H1 (cell line): ENCODE results near the gene MBOAT2. TPM values are rescaled to one million over a fixed set of nuclear protein-coding genes. Genes with fewer than 3 reads are reported as not detected.
A peak's percentile ranks its signal among the peaks of the same experiment; 100 is the strongest.

Source experiments
- CTCF ChIA-PET: fragments of 300-600 bp; sonication (Branson Sonifier 250); formaldehyde crosslinking; loops from one replicate; lab custom pipeline; 2021; ENCODE audit not compliant: partially characterized antibody; lab: Charles Lee
- POLR2A ChIA-PET: fragments of 300-600 bp; sonication (Branson Sonifier 250); formaldehyde crosslinking; loops from one replicate; lab custom pipeline; 2021; ENCODE audit warnings: inconsistent platforms; ENCODE audit not compliant: partially characterized antibody; lab: Charles Lee
- DNase-seq, 2 experiments: peaks; one replicate each; pipeline versions ENCODE4 v3.0.0 to v3.0.0-alpha.2; 2010 to 2022; ENCODE audit warnings: low spot score in 2 of 2, low read depth in 1 of 2, mixed read lengths in 1 of 2
- FAIRE-seq: peaks from 2 replicates; lab custom pipeline; 2011; peaks lifted over from hg19 to GRCh38; lab: Jason Lieb, UNC
- H2AFZ ChIP-seq: 2 replicates; pipeline ENCODE4 v1.8.1; 2012; ENCODE audit warnings: low read length, inconsistent platforms
- H2AK5ac ChIP-seq: 2 replicates; pipeline ENCODE4 v1.6.1; 2013; ENCODE audit warnings: low read depth, low read length
- H2BK120ac ChIP-seq: replicated peaks from 2 replicates; pipeline ENCODE3; 2013; ENCODE audit warnings: low read depth, low read length, inconsistent platforms
- H2BK12ac ChIP-seq: 2 replicates; pipeline ENCODE4 v1.6.1; 2013; ENCODE audit warnings: low read depth, low read length
- H2BK15ac ChIP-seq: 2 replicates; pipeline ENCODE4 v1.6.1; 2013; ENCODE audit warnings: low read length
- H2BK20ac ChIP-seq: 2 replicates; pipeline ENCODE4 v1.6.1; 2013; ENCODE audit warnings: low read length
- H2BK5ac ChIP-seq: 2 replicates; pipeline ENCODE4 v1.6.1; 2013; ENCODE audit warnings: low read depth, low read length
- H3K14ac ChIP-seq: 2 replicates; pipeline ENCODE4 v1.6.1; 2013; ENCODE audit warnings: inconsistent platforms; ENCODE audit not compliant: insufficient read length
- H3K18ac ChIP-seq: 2 replicates; pipeline ENCODE4 v1.6.1; 2013; ENCODE audit warnings: low read length; ENCODE audit errors: extremely low read depth
- H3K23ac ChIP-seq: 2 replicates; pipeline ENCODE4 v1.6.1; 2013; ENCODE audit warnings: inconsistent platforms; ENCODE audit not compliant: insufficient read length
- H3K23me2 ChIP-seq: 2 replicates; pipeline ENCODE4 v1.6.1; 2013; ENCODE audit warnings: low read depth, low read length
- H3K27ac ChIP-seq: 2 replicates; pipeline ENCODE4 v1.6.1; 2011; ENCODE audit warnings: low read depth, low read length, inconsistent platforms
- H3K27me3 ChIP-seq, 4 experiments: replicated peaks in 1 of 4; 1 replicate in 1 of 4; 2 replicates in 3 of 4; pipeline versions ENCODE4 v1.6.1 to v1.8.1; 2011 to 2013; ENCODE audit warnings: low read length in 3 of 4, mild to moderate bottlenecking in 3 of 4, inconsistent platforms in 2 of 4, mixed read lengths in 2 of 4, moderate library complexity in 1 of 4; ENCODE audit not compliant: control insufficient read depth in 3 of 4, insufficient read depth in 3 of 4; ENCODE audit errors: extremely low read depth in 1 of 4
- H3K36me3 ChIP-seq, 4 experiments: 2 replicates each; pipeline versions ENCODE4 v1.6.1 to v1.8.1; 2011 to 2013; ENCODE audit warnings: mild to moderate bottlenecking in 4 of 4, low read length in 3 of 4, moderate library complexity in 2 of 4, control low read depth in 1 of 4, inconsistent platforms in 1 of 4; ENCODE audit not compliant: insufficient read depth in 4 of 4, control insufficient read depth in 2 of 4
- H3K4ac ChIP-seq: replicated peaks from 2 replicates; pipeline ENCODE3; 2013; ENCODE audit warnings: low read length, low read depth, mixed read lengths, inconsistent platforms; ENCODE audit not compliant: insufficient read length
- H3K4me1 ChIP-seq, 4 experiments: replicated peaks in 1 of 4; 1 replicate in 1 of 4; 2 replicates in 3 of 4; pipeline versions ENCODE4 v1.6.1 to v1.8.1; 2011 to 2013; ENCODE audit warnings: low read length in 3 of 4, inconsistent platforms in 2 of 4, mixed read lengths in 1 of 4; ENCODE audit not compliant: insufficient read depth in 4 of 4, control insufficient read depth in 3 of 4
- H3K4me2 ChIP-seq, 2 experiments: 2 replicates each; pipeline versions ENCODE4 v1.6.1 to v1.8.1; 2011 to 2013; ENCODE audit warnings: low read depth in 2 of 2, low read length in 2 of 2, control low read depth in 1 of 2, inconsistent platforms in 1 of 2, mild to moderate bottlenecking in 1 of 2; ENCODE audit not compliant: insufficient read depth in 1 of 2
- H3K4me3 ChIP-seq, 4 experiments: fragments of 200-600, 300-600 bp in 1 of 4; sonication (generic), shearing (Covaris generic), sonication (Bioruptor Twin) in 1 of 4; 2 replicates each; pipeline versions ENCODE4 v1.5.1 to v1.8.1; 2011 to 2016; ENCODE audit warnings: low read length in 4 of 4, low read depth in 3 of 4, control low read depth in 2 of 4, inconsistent platforms in 2 of 4, mild to moderate bottlenecking in 2 of 4, mixed read lengths in 1 of 4, moderate library complexity in 1 of 4; ENCODE audit not compliant: insufficient read depth in 2 of 4; ENCODE audit errors: extremely low read depth in 1 of 4
- H3K56ac ChIP-seq: replicated peaks from 2 replicates; pipeline ENCODE3; 2013; ENCODE audit warnings: low read depth, mild to moderate bottlenecking, mixed read lengths, low read length, inconsistent platforms; ENCODE audit not compliant: insufficient read length
- H3K79me1 ChIP-seq: 2 replicates; pipeline ENCODE4 v1.6.1; 2013; ENCODE audit warnings: low read depth, low read length, control low read depth
- H3K79me2 ChIP-seq, 2 experiments: 2 replicates each; pipeline versions ENCODE4 v1.6.1 to v1.8.1; 2012 to 2013; ENCODE audit warnings: low read length in 2 of 2, mild to moderate bottlenecking in 2 of 2, inconsistent platforms in 1 of 2; ENCODE audit not compliant: insufficient read depth in 2 of 2, control insufficient read depth in 1 of 2
- H3K9ac ChIP-seq, 4 experiments: replicated peaks in 1 of 4; 1 replicate in 1 of 4; 2 replicates in 3 of 4; pipeline versions ENCODE4 v1.6.1 to v1.8.1; 2011 to 2013; ENCODE audit warnings: low read depth in 3 of 4, low read length in 3 of 4, control low read depth in 2 of 4, mild to moderate bottlenecking in 2 of 4, moderate library complexity in 2 of 4, inconsistent platforms in 1 of 4; ENCODE audit errors: extremely low read depth in 1 of 4
- H3K9me3 ChIP-seq, 2 experiments: 2 replicates each; pipeline versions ENCODE4 v1.6.1 to v1.8.1; 2012 to 2013; ENCODE audit warnings: mild to moderate bottlenecking in 2 of 2, moderate library complexity in 2 of 2, control low read depth in 1 of 2, inconsistent platforms in 1 of 2, low read depth in 1 of 2, low read length in 1 of 2, mixed read lengths in 1 of 2; ENCODE audit not compliant: insufficient read depth in 2 of 2
- H4K20me1 ChIP-seq, 2 experiments: replicated peaks in 1 of 2; 2 replicates each; pipeline versions ENCODE3 to v1.8.1; 2011 to 2013; ENCODE audit warnings: inconsistent platforms in 2 of 2, low read length in 2 of 2, mild to moderate bottlenecking in 1 of 2; ENCODE audit not compliant: insufficient read depth in 2 of 2, control insufficient read depth in 1 of 2
- H4K5ac ChIP-seq: 2 replicates; pipeline ENCODE4 v1.6.1; 2013; ENCODE audit warnings: low read length, low read depth, mixed read lengths, inconsistent platforms; ENCODE audit not compliant: insufficient read length
- H4K8ac ChIP-seq: 2 replicates; pipeline ENCODE4 v1.8.0; 2013; ENCODE audit warnings: mild to moderate bottlenecking, moderate library complexity, low read length, inconsistent platforms; ENCODE audit not compliant: insufficient read depth; ENCODE audit errors: extremely low read depth
- H4K91ac ChIP-seq: replicated peaks from 2 replicates; pipeline ENCODE3; 2013; ENCODE audit warnings: low read length, mixed read lengths, inconsistent platforms; ENCODE audit not compliant: insufficient read length
- CREB1 ChIP-seq: IDR thresholded peaks from 2 replicates; pipeline ENCODE4 v1.6.1; 2012; ENCODE audit warnings: inconsistent platforms
- SIX5 ChIP-seq: IDR thresholded peaks from 2 replicates; pipeline ENCODE4 v1.6.1; 2011; ENCODE audit warnings: mild to moderate bottlenecking, low read depth, low read length
- WGBS, 2 experiments: shearing (Covaris generic) in 1 of 2; methylation state at CpG; one replicate each; pipeline versions ENCODE4 v1.1.6 to v1.1.7; 2013 to 2015; ENCODE audit warnings: low lambda C conversion rate in 2 of 2, mixed read lengths in 2 of 2, inconsistent platforms in 1 of 2, low coverage in 1 of 2, missing lambda C conversion rate in 1 of 2; ENCODE audit not compliant: insufficient replicate concordance in 2 of 2, insufficient coverage in 1 of 2, insufficient read length in 1 of 2; ENCODE audit errors: extremely low coverage in 1 of 2, missing lambda C conversion rate in 1 of 2; 5-methylcytosine and 5-hydroxymethylcytosine counted together
- polyA plus RNA-seq, 7 experiments: library from polyadenylated mRNA; depleted of rRNA in 3 of 7; stranded (reverse) in 5 of 7; unstranded in 2 of 7; fragments of >200 nt in 5 of 7; fragments of 200-250 nt in 2 of 7; gene quantifications; 1 replicate in 5 of 7; 2 replicates in 1 of 7; 4 replicates in 1 of 7; pipeline versions ENCODE4 v1.2.1 to v1.2.3, GENCODE V29; 2011 to 2013; ENCODE audit warnings: missing spikeins in 2 of 7, mixed read lengths in 2 of 7
- total RNA-seq: library from RNA; stranded (reverse); fragmentation: NEBNext Ultra II Directional; extraction: Animal tissue kit (Norgen Biotek cat#: 25700); gene quantifications from 2 replicates; pipeline ENCODE4 v1.2.1, GENCODE V29; 2021

The MBOAT2 gene
- total and polyA plus RNA-seq, 2 of the 8 experiments (the other 6 are each of a cell fraction or from before 2014, with no cell fraction given): 11.2 to 23.4 TPM

DNA sequence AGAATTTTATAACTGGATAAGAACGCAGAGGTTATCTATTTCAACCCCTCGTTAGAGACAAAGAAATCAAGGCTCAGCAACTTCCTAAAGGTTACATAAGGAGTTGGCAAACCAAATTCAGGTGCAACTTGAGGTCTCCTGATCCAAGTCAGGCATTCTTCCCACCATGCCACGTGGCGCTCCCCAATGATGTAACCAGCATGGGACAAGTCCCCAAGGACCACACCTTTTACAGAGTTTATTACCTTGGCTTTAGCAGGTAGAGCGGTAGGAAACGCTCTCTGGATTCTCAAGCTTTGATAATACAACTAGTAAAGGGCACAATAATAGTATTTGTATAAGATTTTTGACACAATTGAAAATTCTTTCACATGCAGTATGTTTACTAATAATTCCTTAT is 26.7 kb upstream of the MBOAT2 start:
- TF ChIP-seq CREB1: peak; percentile 74
- TF ChIP-seq SIX5: no peak
- Histone ChIP-seq H3K9me3 (no peaks in the 10 kb centered on the region), H3K9ac (no peak overlapping the region), H3K56ac (no peak overlapping the region), H2BK15ac (no peak overlapping the region), H4K20me1 (no peaks in the 10 kb centered on the region), H4K5ac (no peak overlapping the region), H3K4me3 (no peak overlapping the region), H2BK12ac (no peak overlapping the region), H3K79me2 (no peaks in the 10 kb centered on the region), H2BK5ac (no peak overlapping the region), H2BK120ac (no peak overlapping the region), H3K18ac (no peak overlapping the region), H3K23me2 (no peaks in the 10 kb centered on the region), H3K36me3 (no peaks in the 10 kb centered on the region), H3K4ac (no peak overlapping the region), H3K14ac (no peak overlapping the region), H3K23ac (no peak overlapping the region), H4K91ac (no peak overlapping the region), H3K27ac (no peak overlapping the region), H3K4me2 (no peak overlapping the region), H2AK5ac (no peak overlapping the region), H3K27me3 (no peaks in the 10 kb centered on the region), H3K4me1 (peaks cover 0 to 4% (median 2%) of the 10 kb centered on the region in 4 experiments; a peak in 4 of 7 replicates), H4K8ac (no peak overlapping the region), H2AFZ (0 out of 2 replicates have a peak overlapping the region, but pooled peaks have one; percentile 14), H3K79me1 (no peaks in the 10 kb centered on the region), H2BK20ac (no peak overlapping the region)
- ChIA-PET CTCF (interaction anchor here (1.7 to 1.8 kb wide), 2 partner anchors 73 to 82 kb away, joined by 4 to 6 read pairs; no protein-coding TSS in a partner anchor), POLR2A (no interaction called here)
- FAIRE-seq: no peak
- no peak for DNase-seq
- WGBS, 2 experiments: 90% methylated on average over 6 of the region's 6 CpGs; no CpG with 5 or more reads in 1 of the 2 experiments
